Measurements from ENCODE around the gene GNPAT.
"Not testable (repeated sequence)": the region's sequence is repeated elsewhere in the genome, so short reads cannot be mapped to it uniquely, and the experiment has no call there.

GNPAT gene

DNA sequence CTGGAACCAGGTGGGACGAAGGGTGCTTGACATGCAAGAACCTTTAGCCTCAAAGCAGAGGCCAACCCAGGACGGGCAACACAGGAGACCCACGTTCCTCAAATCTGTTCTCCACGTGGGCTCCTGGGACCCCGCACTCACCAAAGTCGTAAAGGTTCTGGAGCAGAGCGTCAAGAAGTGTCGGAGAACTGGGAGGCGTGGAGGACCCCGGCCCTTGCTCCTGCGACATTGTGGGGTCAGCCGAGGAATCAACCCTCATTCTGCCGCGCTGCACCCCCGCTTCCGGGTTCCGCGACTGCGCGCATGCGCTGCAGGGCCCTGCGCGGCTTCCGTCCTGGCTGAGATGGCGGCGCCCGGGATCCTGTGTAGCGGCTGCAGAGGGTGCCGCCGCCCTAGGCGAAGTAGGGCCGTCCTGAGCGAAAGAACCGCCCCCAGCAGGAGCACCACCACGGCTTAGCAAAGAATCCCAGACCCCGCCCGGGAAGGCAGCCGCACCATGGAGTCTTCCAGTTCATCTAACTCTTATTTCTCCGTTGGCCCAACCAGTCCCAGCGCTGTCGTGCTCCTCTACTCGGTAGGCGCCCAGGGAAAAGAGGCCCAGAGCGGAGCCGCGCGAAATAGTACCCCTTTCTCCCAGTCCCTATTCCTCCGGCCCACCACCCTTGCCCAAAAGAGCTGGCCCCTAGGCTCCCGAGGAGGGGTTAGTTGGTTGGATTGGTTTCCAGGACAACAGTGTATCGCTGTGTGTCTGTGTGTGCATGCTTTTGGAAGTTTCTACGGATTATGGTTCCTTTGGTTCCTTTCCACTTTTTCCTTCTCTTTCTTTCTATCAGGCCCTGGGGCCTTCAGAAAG is at the start of gene GNPAT:
TSS of gene GNPAT (plus strand) at position 330 of the 853 bp plus-strand sequence. CDS start at position 497, 167 bp downstream.
- DNase-seq, result peak; percentile 88

DNA sequence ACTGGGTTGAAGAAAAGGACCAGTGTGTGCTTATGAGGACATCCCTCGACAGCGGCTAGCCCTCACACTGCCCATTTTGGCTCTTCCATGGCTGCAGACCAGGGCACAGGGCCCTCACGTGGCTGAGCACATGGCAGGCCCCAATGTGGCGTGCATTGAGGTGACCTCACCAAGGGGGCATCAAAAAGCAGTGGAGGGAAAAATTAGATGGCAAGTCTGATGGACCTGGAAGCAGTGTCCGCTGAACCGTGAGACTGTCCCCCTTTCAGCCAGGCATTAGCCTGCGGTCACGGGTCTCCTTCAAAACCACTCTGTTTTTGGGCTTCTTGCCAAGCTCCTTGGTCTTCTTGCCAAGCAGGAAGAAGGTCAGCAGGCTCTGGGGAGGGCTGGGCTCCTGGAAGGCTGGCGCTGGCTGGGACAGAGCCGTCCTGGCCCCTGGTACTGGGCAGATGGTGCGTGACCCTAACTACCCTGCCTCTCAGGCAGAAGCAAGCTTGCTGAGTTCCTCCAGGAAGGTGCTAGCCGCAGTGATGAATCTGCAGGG is 48.3 kb upstream of the GNPAT start:
- DNase-seq, result no peak

DNA sequence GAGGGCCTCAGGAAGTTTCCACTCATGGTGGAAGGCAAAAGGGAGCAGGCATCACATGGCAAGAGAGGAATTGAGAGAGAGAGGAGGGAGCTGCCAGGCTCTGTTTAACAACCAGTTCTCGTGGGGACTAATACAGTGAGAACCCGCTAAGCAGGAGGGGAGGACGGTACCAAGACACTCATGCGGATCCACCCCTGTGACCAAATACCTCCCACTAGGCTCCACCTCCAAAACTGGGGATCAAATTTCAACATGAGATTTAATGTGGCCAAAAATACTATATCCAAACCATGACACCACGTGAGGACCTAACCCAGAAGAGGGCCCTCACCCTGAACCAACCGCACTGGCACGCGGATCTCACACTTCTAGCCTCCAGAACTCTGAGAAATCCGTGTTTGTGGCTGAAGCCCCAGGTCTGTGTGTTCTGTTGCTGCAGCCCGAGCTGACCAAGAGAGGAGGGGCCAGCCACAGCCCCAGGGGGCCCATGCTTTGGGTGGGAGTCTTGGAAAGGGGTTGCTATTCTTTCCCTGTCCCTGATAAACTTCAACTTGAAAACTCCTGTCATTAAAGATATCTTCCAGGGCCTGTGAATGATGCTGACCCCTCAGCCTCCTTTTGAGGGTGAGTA is 47.2 kb upstream of the GNPAT start:
- no peak for DNase-seq

DNA sequence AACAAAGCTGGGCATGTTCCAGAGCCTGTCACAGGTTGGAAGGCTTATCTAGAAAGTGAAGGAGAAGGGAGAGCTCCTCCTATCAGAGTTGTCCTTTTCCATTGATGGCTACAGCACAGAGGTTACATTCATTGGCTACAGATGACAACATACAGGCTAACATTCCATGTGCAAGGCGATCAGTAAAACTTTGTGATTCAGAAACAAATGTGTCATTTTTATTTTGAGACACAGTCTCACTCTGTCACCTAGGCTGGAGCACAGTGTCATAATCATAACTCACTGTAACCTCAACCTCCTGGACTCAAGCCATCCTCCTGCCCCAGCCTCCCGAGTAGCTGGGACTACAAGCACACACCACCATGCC is 46.6 kb upstream of the GNPAT start:
- no peak for DNase-seq

DNA sequence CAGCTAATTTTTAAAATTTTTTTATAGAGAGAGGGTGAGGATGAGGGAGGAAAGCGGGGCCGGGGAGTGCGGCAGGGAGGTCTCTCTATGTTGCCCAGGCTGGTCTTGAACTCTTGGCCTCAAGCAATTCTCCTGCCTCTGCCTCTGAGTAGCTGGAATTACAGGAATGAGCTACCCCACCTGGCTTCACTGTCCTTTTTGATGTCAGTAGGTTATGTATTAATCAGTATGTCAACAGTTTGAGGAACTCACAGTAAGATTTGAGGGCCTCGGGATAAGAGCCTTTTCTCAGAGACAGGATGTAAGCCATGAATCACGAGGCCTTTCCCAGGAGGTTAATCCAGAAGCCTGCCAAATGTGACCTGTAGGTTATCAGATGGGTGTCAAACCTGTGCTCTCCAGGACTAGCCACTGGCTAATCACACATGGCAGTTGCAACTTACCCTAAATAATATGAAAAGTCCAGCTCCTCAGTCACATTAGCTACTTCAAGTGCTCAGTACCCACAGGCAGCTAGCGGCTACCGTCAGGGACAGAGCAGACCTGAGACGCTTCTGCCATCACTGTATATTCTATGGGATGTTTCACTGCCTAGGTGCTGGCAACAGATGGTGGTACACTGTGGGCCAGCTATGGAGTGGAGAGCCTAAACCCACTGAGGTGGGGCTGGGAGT is 46.0 kb upstream of the GNPAT start:
- DNase-seq, result no peak

DNA sequence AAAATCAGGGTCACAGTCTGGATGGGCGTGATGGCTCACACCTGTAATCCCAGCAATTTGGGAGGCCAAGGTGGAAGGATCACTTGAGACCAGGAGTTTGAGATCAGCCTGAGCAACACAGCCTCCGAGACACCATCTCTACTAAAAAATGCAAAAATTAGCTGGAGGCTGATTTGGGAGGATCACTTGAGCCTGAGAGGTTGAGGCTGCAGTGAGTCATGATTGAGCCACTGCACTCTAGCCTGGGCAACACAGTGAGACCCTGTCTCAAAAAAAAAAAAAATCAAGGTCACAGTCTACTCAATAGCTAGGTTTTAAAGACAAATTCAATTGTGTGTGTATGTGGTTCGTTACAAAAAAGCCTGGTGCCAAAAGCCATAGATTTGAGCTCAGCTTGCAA is 44.7 kb upstream of the GNPAT start:
- DNase-seq, result no peak

DNA sequence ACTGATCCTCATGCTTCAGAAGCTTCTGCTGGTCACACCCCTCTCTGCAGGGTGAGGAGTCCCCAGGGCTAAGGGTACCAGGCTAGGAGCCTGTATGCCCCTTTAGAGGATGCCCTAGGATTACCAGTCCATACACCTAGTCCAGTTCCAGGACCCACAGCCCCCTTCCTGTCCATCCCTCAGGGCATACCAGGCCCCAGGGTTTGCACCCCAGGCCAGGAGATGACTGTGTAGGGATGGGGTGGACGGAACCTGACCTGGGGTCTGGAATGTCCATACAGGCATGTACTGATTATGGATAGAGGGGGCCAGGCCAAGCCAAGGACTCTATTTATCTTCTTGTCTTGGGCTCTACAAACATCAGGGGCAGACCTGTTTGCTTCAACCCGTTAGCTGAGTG is 44.3 kb upstream of the GNPAT start:
- no peak for DNase-seq

DNA sequence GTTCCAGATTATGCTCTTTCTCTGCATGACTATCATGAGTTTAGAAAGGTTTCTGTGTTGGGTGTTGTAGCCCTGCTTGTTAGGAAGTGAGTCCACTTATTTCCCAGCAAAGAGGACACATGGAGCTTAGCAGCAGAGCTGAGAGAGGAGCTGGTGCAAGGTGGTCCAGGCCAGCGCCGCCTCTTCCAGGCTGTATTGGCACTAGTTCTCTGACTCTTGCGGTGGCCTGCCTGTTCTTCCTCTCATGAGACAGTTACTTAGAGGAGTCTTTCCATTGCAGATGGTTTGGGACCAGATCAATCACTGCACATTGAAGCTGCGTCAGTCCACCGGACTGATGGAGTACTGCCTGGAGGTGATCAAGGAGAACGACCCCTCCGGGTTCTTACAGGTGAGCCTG is 41.1 kb upstream of the GNPAT start:
- DNase-seq, result no peak

DNA sequence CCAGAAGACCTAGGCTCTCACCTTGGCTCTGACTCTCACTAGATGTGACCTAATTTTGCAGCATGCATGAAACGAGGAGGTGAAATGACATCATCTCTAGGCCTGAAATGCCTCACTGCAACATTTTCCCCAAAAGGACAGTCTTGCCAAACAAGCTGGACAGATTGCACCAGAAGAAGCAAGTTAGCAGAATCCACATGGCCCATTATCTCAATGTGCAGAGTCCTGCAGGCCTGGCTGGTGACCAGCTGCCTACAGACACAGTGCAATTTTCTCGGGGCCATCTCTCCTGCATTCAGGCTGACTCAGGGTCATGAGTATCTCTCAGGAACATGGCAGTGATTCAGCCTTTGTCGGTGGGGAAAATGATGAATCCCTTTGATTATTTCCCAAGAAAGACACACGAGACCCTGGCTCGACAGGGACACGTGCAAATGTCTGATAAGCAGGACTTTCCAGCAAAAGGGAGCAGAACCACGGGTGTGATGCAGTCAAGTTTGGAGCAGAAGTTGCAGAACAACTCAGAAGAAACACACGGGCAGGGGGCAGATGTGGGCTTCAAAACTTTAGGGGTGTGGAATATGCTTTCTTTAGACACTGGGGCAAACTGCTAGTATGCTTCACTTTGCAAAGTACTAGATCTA is 40.5 kb upstream of the GNPAT start:
- DNase-seq, result no peak

DNA sequence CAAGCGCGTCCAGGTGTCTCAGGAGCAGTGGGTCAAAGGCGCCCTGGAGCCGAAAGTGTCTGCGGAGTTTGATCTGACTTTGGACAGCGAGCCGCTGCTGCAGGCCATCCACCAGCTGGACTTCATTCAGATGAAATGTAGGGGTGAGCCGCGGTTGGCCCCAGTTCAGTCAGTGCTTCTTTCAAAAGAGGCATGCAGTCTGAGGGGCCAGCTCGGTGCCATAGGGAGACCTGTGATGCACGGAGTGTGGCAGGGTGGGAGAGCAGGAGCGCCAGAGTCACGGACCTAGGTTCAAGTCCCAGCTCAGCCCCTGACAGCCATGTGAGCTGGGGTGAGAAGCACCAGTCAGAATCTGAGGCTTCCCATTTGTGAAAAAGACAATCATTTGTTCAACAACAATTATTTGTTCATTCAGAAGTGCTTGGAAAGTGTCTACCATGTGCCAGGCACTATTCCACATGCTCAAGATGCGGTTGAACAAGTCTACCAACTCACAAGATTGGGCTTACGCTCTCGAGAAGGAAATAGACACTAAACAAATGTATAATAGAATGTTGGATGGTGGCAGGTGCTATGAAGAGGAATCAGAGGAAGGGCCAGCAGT is 39.5 kb upstream of the GNPAT start:
- no peak for DNase-seq

DNA sequence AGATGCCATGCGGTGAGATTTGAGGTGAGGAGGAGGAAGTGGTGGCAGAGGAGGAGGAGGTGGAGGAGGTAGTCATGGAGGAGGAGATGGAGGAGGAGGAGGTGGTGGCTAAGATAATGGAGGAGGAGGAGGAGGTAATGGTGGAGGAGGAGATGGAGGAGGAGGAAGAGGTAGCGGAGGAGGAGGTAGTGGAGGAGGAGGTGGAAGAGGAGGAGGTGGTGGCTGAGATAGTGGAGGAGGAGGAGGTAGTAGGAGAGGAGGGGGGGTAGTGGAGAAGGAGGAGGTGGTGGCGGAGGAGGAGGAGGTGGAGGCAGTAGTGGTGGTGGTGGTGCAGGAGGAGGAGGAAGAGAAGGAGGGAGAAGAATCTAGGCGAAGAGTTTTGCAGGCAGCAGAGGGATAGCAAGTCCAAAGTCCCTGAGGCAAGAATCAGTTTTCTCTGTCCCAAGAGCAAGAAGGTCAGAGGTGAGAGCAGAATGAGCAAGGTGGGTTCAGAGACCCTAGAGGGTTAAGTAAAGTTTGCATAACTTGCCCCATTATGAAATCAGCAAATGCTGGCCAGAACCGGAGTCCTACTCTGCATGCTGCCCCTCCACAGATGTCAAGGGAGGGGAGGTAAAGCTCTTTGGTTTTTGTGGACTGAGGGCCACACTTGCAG is 38.9 kb upstream of the GNPAT start:
- no peak for DNase-seq

DNA sequence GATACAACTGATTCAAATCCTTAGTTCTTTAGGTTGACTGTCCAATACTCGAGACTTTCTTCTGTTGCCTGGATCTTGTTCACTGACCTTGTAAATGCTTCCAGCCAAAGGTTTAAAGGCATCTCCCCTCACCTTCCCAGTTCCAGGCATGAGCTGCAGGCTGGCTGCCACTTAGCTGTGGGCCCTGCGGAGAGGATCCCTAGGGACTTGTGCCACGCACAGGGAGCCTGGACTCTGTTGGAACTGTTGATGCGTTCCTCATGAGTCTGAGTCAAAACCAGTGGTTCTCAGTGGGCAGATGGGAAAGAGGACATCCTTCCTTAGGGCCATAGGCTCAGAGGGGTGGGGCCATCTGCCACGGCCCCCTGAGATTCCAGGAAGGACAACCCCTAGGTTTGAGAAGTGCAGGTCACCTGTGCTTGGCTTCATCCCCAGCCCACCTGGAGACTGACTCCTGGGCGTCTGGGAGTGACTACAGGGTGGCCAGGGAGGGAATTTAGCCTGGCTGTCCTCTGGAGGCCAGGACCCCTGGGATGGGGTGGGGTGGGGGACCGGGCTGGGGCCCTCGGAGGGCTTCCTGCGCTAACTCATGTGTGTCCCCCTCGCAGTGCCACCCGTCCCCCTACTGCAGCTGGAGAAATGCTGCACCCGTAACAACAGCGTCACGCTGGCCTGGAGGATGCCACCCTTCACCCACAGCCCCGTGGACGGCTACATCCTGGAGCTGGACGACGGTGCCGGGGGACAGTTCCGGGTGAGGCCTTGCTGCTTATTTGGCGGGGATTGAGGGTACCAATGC is 37.6 kb upstream of the GNPAT start:
- DNase-seq, result no peak

DNA sequence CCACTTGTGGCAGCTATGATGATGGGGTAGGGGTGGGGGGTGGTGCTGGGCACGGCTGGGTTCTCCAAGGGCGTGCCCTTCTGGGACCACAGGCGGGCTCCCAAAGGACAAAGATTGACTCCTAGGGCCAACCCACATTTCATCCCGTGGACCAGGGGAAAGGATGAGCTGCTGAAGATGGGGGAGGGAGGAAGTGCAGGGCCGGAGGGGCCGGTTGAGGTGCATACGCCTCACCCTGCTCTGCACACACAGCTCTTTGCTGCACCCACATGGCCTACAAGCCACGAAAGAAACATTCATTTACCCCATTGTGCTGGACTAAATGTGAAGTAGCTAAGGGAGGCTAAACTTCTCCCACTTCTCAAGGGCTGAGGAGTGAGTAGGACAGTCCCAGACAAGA is 34.2 kb upstream of the GNPAT start:
- DNase-seq, result no peak

DNA sequence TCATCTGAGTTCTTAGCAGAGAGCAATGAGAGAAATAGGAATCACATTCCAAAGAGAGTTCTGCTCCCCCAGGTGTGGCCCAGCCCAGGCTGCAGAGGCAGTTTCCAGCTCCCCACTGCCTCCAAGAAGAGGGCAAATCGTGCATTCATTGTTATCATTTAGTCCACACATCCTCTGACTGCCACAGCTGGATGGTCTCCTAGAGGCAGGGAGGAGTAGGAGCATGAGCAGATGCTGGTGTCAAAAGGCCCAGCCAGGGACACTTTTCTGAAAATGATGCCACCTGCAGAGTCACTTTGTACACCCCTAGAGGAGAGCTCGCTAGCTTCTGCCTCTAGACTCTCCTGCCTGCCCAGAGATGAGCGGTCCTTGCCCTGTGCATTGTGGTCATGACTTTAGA is 33.6 kb upstream of the GNPAT start:
- DNase-seq, result no peak

DNA sequence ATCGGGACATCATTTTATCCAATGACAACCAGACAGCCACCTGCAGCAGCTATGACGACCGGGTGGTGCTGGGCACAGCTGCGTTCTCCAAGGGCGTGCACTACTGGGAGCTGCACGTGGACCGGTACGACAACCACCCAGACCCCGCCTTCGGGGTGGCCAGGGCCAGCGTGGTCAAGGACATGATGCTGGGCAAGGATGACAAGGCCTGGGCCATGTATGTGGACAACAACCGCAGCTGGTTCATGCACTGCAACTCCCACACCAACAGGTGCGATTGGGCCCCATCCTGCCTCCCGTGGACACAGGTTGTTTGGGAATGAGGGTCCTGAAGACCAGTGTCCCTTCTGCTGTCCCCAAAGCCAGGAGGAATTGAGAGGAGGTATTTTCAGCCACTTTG is 32.0 kb upstream of the GNPAT start:
- no peak for DNase-seq

DNA sequence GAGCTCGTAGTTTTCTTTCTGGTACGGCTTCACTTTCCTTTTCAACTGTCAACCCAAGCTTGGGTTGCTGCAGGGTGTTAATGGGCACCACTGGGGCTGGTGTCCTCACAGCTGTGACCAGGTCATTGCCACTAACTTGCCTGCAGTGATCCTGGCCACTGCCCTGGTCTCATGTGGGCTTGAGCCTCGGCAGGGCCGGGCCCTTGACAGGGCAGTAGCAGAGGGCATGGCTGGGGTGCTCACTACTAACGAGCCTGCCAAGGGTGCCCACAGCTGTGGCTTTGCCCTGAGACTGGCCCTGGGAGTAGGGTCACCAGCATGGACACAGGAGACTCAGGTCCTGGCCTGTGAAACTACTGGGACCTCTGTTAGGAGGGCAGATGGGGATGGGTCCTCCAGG is 31.5 kb upstream of the GNPAT start:
- no peak for DNase-seq

DNA sequence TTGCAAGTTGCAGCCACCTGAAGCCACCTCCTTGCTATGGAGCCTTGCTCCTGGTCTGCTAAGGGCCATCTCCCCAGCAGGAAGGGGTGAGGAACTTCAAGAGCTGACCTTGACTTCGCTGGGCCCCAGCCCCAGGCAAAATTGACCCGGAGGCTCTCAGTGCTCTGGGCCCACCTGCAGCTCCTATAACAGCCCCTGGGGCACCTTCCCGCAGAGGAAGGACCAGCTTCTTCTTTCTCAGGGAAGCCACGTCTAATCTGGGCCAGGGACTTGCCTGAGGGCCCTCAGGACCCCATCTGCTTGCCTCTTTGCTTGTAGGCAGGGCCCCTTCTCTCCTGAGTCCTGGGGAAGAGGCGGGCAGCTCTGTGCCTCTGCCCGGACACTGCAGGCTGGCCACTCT is 30.9 kb upstream of the GNPAT start:
- DNase-seq, result no peak

DNA sequence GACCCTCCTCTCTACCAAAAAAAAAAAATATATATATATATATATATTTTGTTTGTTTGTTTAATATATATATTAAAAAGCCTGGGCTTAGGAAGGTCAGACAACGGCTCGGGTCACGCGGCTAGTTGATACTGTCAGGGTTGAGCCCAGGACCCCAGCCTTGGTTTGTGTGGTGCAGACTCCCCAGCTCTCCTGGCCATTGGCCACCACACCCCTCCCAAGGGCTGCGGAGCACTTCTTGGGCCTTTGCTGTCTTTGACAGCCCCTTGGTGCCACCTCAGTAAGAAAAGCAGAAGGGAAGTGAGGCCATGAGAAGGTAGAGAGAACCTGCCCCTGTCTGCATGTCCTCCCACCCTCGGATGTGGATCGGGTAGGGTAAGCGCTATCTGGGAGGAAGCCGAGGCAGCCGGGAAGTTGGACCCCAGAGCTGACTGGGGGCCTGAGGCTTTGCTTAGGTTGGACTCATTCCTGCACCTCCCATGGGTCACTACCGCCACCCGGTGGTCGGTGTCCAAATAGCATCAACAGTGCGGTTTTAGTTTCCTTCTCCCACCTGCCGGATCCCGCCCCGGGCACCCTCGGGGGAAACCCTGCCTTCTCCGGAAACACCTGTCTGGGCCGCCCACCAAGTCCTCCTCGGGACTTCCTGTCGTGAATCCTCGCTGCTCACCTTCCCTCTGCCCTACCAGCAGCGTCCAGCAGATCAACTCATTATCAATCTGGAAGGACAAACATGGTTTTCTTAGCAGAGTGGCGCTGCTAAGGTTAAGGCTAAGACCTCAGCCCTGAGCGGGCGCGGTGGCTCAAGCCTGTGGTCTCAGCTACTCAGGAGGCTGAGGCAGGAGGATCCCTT is 29.8 kb upstream of the GNPAT start:
- peak; percentile 86 for DNase-seq

DNA sequence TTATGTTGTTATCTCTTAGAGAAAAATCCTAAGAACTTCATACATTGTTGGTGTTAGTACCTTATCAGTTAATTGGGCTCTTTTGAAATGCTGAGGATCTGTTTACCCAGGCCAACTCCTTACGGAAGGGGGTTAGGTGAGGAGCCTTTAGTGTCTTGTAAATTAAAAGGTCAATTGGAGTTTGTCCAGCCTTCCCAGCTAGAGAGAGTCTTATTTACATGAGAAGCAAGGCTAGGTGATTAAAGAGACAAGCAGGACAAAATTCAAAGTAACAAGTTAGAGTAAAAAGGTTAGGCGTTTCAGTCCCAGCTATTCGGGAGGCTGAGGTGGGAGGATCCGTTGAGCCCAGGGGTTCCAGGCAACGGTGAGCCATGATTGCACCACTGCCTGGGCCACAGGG is 28.7 kb upstream of the GNPAT start:
- not testable (repeated sequence) for DNase-seq

DNA sequence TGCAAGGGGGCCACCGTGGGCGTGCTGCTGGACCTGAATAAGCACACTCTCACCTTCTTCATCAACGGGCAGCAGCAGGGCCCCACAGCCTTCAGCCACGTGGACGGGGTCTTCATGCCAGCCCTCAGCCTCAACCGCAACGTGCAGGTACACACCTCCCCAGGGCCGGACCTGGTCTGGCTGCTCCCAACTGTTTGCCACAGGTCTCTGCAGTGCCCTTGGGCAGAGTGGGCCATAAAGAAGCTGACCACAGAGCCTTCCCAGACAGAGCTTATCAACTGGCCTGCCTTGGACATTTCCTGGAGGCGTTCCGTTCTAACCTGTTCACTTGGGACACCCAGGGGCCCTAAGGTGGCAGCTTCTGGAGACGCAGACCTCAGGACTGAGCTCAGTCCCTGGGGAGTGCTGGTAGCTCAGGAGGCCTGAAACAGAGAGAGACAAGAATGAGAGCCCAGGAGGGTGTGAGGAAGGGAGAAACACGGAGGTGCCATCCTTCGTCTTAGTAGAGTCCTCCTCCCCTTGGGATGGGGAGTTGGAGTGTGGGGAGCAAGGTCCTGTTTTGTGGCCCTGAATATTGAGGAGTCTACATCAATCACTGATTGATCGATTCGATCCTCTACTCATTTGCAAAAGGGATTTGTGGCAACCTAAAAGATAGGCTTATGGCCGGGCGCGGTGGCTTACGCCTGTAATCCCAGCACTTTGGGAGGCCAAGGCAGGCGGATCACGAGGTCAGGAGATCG is 27.0 kb upstream of the GNPAT start:
- no peak for DNase-seq

Measured in NCI-H2107 (cell line).